HG03039 (cell line): ENCODE results near the gene GRID1.
"Not testable (repeated sequence)": the region's sequence is repeated elsewhere in the genome, so short reads cannot be mapped to it uniquely, and the experiment has no call there.

ENCODE experiments used
- ATAC-seq: cut with Tn5 transposase; IDR thresholded peaks from one replicate; pipeline ENCODE4 v1.9.1; 2021; ENCODE audit warnings: mild to moderate bottlenecking, moderate library complexity; ENCODE audit not compliant: unreplicated experiment

The GRID1 gene

DNA sequence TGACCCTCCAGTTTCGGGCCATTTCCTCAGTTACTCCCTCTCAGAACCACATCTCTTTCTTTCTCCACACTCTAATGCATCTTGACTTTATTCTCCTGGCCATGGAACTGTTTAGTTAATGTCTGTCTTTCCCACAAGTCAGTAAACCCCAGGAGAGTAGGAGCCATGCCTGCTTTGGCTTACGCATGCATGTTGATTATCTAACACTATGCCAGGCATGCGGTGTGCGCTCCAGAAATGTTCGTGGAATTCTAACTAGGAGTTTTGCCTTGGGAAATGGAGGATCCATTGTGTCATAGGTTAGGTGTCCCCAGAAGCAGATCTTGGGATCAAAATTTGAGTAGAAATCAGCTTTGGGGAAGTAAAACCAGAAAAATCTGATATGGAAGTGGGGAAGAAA lies 308.9 kb downstream of the GRID1 start:
- ATAC-seq: no peak

DNA sequence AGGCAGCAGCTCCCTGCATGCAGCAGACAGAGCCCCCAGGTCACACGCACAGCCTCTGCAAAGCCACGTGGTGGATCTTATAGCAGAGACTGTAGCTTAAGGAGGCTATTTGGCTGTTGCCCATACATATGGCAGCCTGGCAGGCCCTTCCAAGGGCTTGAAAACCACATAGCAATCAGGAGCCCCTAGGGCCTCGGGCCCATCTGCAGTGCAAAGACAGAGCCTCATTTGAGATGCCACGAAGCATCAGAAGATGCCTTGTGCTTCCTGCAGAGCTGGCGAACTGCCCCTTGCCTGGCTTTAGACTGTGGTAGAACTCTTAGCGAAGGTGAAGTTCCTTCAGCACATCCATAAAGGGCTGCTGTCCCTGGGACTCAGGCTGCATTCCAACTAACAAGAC lies 309.9 kb downstream of the GRID1 start:
- no peak for ATAC-seq

DNA sequence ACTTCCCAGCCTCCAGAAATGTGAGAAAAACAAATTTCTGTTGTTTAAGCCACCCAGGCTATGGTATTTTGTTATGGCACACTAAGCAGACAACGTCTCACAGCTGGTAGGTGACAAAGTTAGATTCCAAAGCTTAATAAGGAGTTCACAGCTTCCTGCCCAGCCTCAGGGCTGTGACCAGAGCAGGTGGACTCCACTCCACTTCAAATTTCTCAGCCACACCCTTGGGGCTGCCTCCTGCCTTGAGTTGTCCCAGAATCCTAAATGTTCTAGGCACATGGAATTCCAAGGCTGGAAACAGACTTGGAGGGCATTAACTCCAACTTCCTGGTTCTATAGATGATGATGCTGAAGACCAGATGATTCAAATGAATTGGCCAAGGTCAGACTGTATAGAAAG lies 310.7 kb downstream of the GRID1 start:
- no peak for ATAC-seq

DNA sequence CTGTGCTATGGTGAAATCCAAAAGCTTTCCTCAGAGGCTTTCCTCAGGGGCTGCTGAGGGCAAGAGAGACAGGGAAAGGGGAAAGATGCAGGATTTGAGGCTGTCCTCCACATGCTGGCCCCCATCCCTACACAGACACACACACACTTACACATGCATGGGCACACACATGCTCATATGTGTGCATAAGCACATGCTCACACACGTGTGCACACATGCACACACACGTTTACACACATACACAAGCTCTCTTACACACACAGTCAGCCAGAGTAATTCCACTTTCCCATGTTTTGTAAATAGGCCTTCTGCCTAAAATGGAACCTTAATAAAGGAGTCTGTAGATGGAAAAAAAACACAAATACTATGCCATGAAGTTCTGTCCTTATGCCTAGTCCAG lies 312.9 kb downstream of the GRID1 start:
- ATAC-seq: no peak

DNA sequence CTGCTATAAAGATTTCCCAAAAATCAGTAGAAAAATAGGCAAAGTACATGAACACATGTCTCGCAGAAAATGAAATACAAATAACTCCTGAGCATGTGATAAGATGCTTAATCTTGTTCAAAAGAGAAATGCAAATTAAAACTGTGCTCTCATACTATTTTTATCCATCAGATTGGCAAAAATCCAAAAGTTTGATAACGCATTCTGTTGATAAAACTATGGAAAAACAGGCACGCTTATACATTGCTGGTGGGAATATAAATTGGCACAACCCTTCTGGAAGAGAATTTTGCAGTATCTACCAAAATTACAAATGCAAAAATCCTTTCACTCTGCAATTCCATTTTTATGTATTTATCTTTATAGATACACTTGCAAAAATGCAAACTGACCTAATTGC lies 315.0 kb downstream of the GRID1 start:
- ATAC-seq: no peak

DNA sequence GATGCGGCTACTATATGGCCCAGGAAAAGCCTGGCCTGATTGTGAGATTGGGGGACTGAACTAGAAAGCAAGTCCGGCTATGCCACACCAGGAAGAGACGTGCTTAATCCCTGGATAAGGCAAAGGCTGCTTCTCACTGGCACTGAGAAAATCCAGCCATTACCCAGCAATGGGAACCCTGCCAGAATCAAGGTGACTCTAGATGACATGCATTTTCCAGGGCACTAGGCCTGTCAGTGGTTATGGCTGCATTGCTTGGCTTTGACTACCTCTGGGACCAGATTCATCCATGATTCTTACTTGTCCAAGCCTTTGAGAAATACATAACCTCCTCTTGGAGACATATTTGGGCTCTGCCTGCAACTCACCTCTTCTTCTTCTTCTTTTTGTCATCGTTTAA lies 317.2 kb downstream of the GRID1 start:
- no peak for ATAC-seq

DNA sequence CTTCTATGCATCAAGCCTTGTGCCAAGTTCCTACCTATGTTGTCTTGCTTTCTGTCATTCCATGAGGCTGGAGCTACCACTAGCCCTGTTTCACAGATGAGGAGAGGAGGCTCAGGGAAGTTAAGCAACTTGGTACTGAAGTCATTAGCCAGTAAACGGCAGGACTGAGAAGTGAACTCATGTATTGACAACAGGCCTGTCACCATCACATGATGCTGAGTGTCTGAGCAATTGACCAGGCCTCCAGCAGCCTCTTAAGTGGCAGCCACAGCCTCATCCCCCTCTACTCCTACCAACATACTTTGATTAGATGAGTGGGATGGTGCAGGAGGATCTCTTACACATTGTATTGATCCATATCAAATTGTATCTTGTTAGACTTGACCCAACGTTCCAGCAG lies 317.6 kb downstream of the GRID1 start:
- ATAC-seq: no peak

DNA sequence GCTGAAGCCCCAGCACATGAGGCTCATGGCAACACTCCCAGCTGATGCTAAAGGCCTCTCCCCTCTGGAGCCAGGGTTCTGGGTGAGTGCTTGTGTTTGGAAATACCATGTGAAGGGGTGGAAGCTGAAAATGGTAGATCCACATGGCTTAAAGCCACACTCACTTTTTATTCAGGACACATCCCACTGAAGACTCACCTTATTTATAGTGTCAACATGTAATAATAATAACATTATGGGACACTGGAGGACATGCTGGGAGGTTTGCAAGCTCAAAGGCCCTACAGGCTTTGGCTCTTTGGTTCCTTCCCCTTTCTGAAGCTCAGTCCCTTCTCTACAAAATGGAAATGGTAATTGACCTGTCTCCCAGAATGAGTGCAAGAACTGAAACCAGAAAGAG lies 318.0 kb downstream of the GRID1 start:
- ATAC-seq: no peak

DNA sequence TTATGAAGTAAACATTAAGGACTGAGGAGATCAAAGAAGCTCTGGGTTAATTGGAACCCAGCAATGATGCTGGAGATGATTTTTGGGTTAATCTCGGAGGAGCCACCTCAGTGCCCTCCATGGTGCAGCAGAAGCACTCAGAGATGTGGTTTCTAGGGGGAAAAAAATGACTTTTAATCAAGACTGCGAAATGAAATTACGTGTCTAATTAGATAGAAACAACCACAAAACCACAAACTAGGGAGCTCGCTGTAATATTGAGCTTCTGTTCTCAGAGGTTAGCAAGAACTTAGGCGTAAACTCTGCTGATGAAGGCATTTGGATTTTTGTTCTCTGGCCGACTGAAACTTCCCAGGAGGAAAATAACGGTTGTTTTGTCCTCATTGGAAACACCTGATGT lies 319.0 kb downstream of the GRID1 start:
- no peak for ATAC-seq

DNA sequence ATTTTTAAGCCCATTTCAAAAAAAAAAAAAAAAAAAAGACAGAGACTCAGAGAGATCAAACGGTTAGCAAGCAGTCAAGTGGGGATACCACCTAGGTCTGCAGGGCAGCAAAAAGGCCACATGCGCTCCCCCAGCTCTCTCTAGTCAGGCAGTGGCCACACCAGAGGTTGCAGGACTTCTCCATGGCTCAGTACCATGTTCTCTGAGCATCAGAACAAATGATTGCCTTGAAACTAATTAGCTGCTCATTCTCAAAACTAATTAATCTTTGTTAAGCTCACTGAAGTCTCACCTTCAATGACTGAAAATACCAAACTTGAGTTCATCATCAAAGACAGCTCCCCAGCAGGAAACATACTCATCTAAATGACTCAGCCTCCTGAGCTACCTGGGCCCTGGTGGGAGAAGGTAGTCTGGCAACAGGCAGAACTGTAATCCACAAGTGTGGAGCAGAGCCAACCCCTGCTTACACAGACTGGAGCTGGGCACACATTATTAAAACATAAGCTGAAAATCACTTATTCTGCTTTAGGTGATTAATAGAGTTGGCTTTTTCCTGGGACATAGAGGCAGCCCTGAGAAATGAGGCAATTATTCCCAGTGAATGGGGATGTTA lies 319.6 kb downstream of the GRID1 start:
- no peak for ATAC-seq

DNA sequence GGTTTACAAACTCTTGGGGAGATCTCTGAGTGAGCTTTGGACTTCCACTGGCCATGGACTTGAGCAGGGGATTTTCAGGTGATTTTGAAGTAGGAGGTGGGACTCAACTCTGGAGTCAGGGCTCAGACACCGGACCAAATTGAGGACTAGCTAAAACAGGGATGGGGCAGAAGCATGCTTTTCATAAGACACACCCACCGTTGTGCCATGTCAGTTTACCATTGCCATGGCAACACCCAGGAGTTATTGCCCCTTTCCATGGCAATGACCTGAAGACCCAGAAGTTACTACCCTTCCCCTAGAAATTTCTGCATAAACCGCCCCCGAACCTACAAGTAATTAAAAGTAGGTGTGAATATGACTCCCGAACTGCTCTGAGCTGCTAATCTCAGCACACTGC lies 320.7 kb downstream of the GRID1 start:
- no peak for ATAC-seq

DNA sequence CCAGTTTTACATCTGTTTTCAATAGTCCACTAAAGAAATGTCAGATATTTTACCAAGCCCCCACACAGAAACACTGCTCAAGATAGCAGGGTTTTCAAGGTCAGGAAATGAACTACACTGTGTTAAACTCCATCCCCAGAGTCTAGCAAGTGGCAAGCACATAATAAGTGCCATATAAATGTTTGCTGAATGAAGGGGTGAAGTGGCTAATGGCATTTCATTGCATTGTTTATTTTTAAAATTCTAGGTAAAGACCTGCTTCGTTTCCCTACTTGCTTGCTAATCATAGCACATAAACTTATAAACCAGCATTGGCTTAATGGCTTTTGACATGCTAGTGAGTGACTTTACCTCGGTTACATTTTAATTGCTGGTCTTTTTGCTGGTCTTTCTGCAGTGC lies 322.6 kb downstream of the GRID1 start:
- ATAC-seq: no peak

DNA sequence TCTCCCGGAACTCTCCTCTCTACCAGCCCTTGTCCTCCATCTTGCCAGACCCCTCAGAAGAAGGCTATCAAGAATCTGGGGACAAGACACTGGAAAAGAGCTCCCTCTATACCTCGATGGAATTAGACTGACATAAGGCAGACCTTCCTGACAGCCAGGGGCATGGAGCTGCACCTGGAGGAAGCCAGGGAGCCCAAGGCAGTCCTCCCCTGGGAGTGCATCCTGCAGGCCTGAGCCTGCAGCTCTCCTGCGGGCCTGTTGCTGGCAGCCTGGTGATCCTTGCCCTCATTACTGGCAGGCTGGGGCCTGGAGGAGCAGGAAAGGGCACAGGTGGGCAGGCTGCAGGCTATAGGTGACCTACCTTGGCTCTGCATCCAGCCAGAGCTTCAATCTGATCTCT lies 323.4 kb downstream of the GRID1 start:
- ATAC-seq: no peak

DNA sequence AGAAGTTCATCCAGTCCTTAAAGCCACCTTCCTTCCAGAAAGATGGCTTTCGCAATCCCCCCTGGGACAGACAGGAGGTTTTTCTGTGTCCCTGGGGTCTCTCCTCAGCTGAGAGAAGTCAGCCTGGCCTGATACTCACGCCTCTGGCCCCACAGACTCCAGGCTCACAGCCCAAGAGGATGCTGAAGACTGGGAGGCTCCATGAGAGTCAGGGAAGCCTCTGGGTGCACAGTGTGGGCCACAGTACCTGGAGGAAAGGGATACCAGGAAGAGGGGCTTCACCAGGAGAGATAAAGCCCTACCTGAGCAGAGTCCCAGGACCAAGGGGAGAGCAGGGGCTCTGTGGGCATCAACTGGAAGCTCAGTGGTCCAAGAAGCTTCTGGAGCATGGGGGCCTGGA lies 324.4 kb downstream of the GRID1 start:
- no peak for ATAC-seq

DNA sequence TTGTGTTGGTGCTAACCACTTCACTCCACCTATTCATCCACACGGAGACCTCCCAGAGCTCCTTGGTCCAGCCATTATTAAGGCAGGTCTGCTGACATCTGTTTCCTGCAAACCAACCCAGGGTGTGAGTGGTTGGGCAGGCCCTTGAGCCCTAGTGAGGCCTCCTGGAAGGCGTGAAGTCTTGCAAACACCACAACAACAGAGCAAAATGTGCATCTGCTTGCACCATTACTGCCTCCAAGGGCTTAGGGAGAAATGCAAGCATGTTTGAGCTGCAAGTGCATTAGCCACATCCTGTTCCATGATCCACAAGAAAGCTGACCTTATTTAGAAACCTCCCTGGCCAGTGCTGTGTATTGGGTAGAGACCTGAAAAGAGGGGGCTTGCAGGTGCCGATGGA lies 325.5 kb downstream of the GRID1 start:
- ATAC-seq: no peak

DNA sequence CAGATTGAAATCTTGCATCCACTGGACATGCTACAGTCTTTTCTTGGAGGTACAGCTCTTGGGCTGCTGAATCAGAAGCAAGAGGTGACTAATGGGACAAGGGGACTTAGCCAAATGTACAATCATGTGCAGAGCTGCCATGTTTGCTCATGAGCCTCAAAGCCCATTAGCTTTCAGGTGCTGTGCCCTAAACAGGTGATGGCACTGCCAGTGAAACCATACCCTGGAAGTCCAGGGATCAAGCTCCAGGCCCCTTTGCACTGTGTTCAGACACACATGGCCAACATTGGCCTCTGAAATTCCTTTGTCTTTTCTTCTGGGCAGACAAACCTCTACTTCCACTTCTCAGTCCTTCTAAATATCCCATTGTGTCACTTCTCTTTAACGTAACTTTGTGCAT lies 328.2 kb downstream of the GRID1 start:
- ATAC-seq: no peak

DNA sequence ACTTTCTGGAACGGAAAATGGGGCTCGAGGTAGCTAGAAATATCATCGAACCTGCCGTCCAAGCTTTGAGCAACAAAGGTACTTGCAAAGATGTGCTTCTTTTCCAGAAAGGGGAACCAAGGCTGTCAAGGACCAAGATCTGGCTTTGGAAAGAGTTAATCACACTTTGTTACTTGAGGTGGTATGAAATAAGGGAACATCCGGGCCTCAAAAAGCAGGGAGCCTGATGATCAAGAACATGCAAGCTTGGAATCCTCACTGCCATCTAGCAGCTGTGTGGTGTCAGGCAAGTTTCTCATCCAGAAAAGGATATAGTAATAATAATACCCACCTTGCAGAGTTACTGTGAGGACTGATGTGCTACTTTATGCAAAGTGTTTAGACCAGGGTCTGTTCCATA lies 329.5 kb downstream of the GRID1 start:
- ATAC-seq: no peak

DNA sequence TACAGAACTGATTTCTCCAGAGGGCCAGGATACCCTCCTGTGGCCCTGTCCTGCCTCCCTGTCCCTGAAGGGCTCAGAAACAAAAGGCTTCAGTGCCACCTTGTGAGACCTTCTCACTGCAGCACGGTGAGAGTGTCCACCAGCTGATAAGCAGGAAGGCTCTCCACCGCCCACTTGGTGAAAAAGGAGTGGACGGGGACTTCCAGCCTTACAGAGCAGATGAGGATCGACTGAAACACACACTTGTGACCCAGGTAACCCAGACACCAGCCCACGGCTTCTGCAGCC lies 330.1 kb downstream of the GRID1 start:
- ATAC-seq: no peak

DNA sequence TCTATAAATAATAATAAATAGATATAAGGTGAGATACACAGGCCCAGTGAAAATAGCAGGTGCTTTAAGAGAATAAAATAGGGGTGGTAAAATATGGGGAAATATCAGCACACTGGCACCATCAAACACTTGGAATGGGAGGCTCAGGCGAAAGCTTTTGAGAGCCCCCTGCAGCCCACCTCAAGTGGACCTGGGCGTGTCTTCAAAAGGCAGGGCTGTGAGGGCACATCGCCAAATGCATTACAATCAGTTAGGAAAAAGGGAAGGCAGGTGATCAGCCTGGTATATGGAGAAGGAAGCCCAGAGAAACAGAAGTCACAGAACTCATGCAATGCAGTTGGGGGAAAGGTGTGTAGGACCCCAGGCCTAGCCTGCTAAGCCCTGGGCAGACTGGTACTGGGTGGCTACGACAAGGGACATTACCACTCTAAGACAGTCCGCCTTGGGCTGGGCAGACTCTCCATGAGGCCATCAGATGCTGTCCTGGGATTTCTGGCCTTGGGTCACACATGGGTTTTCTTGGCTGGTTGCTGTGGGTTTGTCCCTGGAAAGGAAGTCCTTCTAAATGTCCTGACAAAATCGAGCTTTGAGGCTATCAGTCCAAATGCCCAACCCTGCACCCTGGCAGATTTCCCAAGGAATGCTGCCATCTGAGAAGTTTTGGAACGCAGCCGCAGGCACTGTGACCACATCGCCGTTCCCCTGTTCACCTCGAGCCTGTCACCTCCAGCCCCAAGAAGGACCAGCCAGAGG lies 330.6 kb downstream of the GRID1 start:
- ATAC-seq: no peak

DNA sequence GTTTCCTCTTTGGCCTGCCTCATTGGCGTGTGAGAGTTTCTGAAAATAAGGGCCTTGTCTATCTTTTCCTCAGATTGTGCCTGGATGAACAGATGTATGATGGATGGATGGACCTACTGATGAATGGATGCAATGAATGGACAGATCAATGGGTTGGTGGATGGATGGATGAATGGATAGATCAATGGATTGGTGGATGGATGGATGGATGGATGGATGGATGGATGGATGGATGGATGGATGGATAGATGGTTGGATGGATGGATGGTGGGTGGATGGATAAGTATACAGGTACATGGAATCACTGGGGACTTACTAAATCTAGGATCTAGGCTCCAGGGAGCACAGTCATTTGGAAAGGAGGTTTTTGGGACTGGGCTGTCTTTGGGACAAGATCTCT lies 331.9 kb downstream of the GRID1 start:
- no peak for ATAC-seq

DNA sequence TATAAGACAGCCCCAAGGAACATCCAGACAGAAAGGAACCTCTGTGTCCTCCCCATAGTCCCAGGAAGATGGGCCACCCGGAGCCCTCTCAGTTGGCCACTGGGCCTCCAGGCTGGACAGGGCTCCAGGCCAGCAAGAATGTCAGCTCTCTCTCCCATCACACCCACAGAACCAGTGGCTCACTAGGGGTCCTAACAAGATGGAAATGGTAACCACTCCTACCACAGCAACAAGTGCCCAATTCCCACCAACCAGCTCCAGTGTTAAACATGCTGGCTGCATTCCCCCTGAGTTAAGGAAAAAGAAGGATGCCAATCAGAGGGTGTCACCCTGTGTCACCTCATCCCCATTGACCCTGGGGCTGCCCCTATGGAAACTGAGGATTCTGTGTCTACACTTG lies 333.0 kb downstream of the GRID1 start:
- ATAC-seq: no peak

DNA sequence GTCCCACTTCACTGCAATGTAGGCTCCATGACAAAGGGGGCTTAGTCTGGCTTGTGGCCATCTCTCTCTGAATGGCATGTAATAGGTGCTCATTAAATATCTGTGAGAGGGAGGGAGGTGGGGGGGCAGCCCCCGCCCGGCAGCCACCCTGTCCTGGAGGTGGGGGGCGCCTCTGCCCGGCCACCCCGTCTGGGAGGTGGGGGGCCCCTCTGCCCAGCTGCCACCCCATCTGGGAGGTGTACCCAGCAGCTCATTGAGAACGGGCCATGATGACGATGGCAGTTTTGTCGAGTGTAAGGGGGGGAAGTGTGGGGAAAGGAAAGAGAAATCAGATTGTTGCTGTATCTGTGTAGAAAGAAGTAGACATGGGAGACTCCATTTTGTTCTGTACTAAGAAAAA lies 334.5 kb downstream of the GRID1 start:
- ATAC-seq: not testable (repeated sequence)

DNA sequence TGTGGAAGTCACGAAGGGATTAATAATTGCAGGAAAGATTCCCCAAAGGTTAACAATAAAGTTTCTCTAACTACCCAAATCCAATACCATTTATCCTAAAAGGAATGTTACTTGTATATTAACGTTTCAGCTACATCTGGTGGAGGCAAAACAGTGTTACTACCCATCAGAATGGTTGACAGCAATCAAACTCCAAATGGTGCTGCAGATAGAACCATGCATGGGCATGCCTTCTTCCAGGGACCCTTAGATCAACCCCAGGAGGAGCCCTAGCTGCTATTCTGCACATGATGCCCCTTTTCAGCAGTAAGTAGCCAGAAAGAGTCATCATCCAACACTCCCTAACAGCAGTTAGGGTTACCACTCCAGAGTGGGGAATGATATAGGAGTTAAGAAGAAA lies 336.3 kb downstream of the GRID1 start:
- ATAC-seq: no peak
